HPDE6-E6E7 (cell line): ENCODE data around the gene MT2A.
"Not testable (repeated sequence)": the region's sequence is repeated elsewhere in the genome, so short reads cannot be mapped to it uniquely, and the experiment has no call there.

ENCODE experiments used
- DNase-seq: peaks from one replicate; pipeline ENCODE4 v3.0.0; 2011; ENCODE audit warnings: missing footprints; ENCODE audit errors: extremely low spot score

MT2A gene

DNA sequence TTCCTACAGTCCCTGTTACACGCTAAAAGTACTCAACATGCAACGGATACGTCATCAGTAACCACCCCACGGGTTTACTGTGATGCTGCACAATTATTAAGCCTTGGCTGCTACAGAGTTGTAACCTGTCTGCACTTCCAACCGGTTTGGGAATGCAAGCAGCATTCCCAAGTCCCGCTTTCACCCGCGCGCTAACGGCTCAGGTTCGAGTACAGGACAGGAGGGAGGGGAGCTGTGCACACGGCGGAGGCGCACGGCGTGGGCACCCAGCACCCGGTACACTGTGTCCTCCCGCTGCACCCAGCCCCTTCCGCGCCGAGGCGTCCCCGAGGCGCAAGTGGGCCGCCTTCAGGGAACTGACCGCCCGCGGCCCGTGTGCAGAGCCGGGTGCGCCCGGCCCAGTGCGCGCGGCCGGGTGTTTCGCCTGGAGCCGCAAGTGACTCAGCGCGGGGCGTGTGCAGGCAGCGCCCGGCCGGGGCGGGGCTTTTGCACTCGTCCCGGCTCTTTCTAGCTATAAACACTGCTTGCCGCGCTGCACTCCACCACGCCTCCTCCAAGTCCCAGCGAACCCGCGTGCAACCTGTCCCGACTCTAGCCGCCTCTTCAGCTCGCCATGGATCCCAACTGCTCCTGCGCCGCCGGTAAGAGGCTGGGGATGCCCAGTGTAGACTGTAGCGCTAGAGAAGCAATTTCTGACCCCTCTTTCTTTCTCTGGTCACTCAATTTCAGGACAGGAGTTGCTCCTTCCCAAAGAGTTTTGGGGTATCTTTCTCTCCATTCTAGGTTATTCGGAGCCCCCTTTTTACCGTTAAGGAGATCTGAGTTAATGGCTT, at the start of gene MT2A:
MT2A (plus strand) TSS at position 542 of the 833 bp plus-strand sequence; CDS start at position 614, 72 bp downstream.
- peak; percentile 87 for DNase-seq

- no peak for DNase-seq
Observed at GRCh38 chr16:56559109-56559508, 49.3 kb upstream of the MT2A start.

GRCh38 chr16:56560447-56560846, 47.9 kb upstream of the MT2A start:
- no peak for DNase-seq

DNA sequence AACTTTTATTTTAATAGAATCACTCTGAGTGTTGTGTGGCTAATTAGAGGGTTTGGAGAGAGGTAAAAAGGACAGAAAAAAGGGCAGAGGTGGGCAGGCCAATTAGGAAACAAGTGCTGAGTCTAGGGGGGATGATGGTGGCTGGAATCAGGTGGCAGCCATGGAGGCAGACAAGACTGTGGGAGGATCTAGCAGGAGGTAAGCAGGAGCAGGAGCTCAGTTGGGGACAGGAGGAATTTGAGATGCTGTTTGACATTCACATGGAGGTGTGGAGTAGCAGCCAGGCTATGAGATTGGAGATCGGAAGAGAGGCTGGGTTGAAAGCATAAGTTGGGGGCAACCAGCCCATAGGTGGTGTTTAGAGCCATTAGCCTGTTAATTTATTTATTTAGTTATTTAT, 47.3 kb upstream of the MT2A start:
- no peak for DNase-seq

GRCh38 chr16:56564793-56565477, 43.4 kb upstream of the MT2A start, which contains the start of gene MT4:
Gene MT4 (plus strand): TSS chr16:56565073. CDS start chr16:56565129, 56 bp downstream.
- no peak for DNase-seq

DNA sequence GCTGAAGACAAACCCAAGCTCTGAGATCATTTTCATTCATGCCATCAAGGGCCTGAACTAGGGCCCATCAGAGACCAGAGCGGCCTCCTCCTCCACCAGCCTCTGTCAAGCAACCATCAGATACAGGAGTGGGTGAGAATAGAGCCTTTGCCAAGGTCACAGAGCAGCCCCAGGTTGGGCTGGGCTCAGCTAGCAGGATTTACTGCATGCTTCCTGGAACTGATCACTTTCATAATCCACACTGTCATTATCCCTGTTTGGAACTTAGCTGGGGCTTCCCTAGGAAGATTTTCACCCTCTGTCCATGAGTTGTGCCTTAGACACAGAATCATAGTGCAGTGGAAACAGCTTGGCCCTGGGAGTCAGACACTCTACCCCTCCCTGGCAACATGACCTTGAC, 38.4 kb upstream of the MT2A start:
- no peak for DNase-seq

GRCh38 chr16:56571525-56571924, 36.9 kb upstream of the MT2A start:
- no peak for DNase-seq

DNA sequence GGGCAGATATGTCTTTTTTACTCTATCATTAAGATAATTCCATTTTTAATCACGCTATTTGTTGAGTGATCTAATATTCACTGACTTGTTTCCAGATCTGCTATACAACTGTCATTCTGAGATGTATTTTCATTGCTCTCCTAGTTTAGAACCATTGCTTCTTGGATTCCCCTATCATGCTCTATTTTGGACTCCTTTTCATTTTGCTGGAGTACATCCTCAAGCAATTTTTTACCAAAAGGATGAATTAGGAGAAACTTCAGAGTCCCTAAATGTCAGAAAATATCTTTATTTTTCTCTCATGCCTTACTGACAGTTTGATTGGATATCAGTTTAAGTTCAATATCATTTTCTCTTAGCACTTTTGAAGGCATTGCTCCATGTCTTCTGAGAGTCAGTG, 33.8 kb upstream of the MT2A start:
- DNase-seq = no peak

DNA sequence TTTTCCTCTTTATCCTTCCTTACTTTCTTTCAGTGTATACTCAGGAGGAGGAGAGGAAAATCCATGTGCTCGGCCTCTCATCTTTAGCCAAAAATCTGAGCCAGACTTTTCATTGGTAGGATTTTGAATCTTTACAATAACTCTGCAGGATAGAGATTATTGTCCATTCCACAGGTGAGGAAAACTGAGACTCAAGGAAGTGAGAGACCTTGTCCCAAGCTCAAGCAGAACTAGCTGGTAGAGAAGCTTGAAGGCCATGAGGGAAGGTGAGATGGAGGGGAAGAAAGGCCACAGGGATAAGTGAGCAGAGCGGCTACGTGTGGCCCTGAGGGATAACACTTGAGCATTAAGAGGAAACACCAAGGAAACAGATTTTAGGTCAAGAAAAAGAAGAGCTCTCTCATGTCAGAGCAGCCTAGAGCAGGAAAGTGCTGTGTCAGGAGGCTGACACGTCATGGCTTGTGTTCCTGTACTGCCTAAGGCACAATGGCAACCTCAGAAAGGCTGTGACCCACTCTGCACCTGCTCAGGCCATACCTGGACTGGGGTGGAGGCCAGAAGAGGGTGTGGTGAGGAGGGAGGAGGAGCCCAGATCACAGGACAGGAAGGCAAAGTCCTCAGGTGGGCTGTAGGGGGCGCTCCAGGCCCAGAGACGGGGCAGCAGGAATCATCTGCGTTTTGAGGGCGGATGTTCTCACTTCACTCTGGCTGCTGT, 31.6 kb upstream of the MT2A start:
- DNase-seq = peak; percentile 85

- no peak for DNase-seq
Observed at GRCh38 chr16:56577300-56577625, 31.1 kb upstream of the MT2A start.

DNA sequence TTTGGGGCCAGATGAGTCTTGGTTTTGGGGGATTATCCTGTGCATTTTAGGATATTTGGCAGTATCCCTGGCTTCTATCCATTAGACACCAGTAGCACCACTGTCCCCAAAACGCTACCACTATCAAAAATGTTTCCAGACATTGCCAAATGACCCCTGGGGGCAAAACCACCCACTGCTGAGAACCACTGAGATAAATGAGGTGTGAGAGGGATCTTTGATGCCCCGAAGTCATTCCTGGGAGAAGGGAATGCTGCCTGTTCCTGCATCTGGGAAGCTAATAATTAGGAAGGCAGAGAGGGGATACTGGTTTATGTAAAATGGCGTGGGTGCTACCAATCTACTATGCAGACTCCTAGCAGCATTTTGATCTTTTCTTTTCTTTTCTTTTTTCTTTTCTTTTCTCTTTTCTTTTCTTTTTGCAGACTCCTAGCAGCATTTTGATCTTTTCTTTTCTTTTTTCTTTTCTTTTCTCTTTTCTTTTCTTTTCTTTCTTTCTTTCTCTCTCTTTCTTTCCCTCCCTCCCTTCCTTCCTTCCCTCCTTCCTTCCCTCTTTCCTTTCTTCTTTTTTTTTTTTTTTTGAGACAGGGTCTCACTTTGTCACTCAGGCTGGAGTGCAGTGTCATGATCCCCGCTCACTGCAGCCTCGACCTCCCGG, 27.9 kb upstream of the MT2A start:
- DNase-seq = no peak

DNA sequence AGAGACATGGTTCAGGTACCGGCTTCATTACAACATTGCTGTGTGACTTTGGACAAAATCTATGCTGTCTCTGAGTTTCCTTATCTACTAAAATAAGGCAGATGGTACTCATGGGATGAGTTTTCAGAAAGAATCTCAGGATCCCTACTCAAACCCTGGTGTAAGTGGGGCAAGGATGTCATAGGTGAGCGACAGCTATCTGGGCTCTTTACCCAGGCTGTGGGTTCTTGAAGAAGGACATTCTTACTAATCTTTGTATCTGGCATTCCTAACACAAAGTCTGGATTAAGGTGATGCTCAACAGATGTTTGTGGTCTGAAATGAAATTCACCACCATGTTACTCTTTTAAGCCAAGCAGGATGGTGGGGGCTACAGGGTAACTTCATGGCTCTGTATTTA, 25.5 kb upstream of the MT2A start:
- DNase-seq = not testable (repeated sequence)

DNA sequence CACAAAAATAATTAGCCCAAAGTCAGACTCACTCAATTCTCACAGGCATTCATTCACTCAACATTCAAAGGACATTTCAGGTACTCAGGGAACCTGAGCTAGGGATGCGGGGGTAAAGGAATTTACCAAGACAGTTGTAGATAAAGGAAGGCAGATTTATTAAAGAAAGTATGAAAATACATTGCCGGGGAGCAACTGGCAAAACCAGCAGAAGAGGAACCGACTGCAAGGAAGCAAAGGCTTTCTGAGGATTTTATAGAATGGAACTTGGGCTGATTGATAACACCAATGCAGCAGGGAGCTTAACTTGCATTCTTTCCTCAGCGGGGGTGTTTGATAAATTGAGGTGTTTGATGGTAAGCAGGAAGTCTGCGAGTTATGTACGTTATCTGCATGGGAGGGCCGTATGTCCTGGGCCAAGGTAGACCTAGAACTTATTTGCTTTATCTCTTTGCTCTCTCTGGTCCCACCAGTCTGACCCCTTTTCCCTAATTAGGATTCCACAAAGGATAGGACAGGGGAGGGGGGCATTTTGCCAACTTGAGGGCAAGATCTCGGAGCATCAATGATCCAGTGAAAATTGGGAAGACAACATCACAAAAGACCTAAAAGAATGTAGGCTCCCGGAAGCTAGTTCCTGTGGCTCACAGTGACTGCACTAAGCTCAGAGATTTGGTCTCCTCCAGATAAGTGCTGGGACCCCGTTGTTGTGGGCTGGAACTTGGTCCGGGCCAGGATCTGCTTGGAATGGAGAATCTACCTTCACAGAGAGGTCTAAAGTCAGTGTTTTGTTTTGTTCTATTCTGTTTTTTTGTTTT, 24.8 kb upstream of the MT2A start:
- no peak for DNase-seq

- no peak for DNase-seq
Observed at GRCh38 chr16:56584276-56584675, 24.1 kb upstream of the MT2A start.

GRCh38 chr16:56588781-56589140, 19.6 kb upstream of the MT2A start:
- DNase-seq = no peak

DNA sequence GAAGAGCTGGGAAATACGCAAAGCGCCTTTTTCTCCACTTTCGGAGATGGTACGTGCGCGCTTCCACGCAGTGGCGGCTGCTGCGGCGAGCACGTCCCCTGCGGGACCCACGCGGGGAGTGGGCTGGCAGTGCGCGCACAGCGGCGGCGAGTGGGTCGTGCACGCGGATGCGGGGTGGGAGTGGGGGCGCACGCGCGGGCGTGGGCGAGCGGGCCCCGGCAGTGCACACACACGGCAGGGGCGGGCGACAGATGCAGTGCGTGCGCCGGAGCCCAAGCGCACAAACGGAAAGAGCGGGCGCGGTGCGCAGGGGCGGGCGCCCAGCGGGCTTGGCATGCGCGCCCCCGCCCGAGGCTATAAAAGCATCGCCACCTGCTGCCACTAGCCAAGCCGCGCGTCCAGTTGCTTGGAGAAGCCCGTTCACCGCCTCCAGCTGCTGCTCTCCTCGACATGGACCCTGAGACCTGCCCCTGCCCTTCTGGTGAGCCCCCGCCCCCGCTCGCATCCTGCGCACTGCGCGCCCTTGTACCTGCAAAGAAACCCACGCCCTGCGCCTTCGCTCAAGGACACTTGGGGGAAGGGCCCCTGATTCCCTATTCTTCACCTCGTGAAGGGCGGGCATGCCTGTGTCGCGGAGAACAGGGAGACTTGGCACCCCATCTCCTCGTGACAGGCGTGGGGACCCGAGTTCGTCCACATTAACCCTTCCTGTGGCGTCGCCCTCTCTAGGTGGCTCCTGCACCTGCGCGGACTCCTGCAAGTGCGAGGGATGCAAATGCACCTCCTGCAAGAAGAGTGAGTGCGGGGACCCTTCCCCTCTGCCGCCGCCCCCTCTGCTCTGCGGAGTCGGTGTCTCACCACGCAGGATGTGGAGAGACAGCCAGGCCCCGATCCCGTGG, 19.0 kb upstream of the MT2A start, which contains the start of gene MT3:
MT3 (plus strand) TSS at position 388 of the 899 bp plus-strand sequence; CDS start at position 451, 63 bp downstream.
- DNase-seq = no peak

DNA sequence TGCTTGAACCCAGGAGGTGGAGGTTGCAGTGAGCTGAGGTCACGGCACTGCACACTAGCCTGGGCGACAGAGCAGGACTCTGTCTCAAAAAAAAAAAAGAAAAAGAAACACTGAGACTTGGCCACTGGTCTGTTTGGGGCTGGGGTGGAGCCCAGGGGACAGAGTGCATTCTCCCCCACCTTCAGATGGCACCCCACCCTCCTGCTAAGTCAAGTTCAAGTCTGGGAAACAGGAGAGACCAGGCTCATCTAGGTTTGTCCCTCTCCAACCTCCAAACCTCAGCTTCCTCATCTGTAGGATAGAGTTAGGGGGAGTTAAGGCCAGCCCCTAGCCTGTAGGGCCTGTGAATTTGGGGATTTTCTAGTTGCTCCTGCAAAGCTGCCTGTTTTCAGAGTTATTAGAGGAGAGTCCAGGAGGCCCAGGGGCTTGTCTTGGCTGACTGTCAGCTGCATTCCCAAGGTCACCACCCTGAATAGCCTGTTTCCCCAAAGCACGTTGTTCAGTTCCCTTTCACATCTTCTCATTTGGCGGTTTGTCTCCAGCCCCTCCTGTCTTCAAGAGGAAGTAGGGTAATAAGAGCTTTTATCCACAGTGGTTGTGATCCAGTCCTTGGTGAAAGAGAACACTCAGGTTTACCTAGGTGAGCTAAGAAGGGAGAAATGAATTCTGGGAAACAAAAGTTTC, 16.9 kb upstream of the MT2A start:
- DNase-seq = no peak

DNA sequence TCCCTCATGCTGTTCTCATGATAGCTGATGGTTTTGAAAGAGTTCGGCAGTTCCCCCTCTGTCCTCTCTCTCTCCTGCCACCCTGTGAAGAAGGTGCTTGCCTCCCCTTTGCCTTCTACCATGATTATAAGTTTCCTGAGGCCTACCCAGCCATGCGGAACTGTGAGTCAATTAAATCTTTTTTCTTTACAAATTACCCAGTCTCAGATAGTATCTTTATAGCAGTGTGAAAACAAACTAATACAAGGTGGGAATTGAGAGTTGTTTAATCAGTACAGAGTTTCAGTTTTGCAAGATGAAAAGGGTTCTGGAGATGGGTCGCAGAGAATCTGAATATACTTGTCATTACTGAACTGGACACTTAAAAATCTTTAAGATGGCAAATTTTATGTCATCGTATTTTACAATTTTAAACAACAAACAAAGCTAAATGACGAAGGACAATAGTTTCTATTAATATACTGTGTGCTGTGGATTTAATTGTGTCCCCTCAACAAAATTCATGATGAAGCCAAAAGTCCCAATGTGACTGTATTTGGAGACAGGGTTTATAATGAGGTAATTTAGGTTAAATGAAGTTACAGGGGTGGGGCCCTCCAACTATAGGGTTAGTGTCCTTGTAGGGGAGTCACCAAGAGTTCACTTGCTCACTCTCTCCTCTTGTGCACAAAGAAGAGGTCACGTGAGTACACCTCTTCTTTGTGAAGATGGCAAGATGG, 14.7 kb upstream of the MT2A start:
- no peak for DNase-seq

GRCh38 chr16:56594292-56594619, 14.1 kb upstream of the MT2A start:
- DNase-seq = no peak
